ENCODE results near the gene MAD2L1BP.

The MAD2L1BP gene

DNA sequence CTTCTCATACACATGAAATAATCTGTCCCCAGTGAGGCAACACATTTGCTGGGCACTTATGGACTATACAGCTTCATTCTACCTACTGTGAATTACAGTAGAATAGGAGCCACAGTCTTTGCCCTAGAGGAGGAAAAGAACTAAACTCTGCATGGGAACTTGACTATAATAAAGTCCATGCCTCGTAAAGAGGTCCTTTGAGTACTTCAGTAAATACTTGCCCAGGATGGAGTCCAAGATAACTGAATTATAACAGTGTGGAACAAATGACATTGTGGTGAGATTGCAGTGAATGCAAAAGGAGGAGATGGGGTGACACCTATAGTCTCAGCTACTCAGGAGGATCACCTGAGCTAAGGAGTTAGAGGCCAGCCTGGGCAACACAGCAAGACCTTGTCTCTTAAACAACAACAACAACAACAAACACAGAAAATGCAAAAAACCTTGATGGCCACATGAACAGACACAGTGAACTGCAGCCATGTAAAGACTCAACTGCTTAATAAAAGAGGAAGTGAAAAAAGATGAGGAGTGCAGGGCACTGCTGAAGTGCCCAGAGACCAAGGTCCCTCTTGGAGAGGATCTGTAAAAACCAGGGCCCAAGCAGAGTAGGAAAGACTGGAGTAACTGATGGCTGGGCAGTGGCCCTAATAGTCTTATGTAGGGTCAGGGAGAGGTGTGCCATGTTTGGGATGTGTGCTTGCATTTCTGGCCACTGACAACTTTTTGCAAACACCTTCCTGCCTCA, 48.2 kb downstream of the MAD2L1BP start:
- DNase-seq, result no peak

DNA sequence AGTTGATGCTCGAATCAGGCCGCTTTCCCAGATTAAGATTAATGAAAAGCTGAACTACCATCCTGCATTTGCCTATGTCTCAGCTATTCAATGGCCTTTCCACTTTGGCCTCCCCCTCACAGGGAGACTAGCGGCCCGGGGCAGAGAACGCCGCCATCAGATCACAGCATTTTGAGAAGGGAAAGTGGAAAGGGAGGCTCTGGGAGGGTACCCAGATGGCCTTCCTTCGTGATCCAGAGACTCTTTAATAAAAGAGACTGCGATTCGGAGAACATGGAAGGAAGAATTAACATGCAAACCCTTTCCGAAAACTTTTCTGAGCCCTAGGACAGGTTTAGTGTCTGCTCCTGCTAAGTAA, 51.4 kb downstream of the MAD2L1BP start:
- no peak for DNase-seq

DNA sequence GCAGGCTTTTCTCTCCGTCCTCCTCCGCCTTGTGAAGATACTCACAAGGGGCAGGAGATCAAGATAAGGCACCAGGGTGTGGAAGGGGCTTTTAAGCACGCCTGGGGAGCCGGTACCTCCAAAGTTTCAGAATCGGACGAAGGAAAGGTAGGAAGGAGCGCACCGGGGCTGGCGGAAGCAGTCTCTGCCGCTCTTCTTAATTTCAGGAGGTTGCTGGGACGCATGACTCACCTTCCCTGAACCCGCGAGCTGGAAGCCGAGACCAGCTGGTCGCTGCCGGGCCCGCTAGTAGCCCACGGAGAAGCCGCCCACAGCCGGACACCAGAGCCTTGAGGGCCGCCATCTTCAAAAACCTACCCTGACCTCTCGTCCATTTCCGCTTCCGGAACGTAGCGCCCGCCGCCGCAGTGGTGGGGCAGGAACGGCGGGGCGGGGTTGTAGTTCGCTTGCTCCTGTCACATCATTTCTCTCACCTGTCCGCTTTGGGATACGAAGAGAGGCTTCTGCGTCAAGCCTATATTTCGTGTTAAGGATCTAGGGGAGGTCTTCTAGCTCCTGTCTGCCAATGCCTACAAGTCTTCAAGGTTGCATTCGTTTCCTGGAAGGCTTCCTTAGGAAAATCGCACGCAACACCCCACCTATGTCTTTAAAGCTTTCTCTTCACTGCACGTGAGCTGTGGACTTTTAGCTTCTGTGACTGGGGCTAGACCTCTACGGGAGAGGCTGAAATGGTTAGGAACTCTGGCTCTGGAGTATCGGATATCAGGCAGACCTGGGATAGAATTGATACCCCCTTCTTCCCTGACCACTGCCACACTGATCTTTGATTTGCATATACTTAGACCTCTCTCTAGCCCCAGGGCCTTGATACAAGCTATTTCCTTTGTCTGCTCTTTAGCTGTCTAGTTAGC, 52.1 kb downstream of the MAD2L1BP start, which contains the start of gene MRPS18A:
Gene MRPS18A, minus strand, starts transcription at position 355 of the 911 bp plus-strand sequence. Its CDS starts 12 bp downstream, at position 343.
- peak; percentile 83 for DNase-seq

DNA sequence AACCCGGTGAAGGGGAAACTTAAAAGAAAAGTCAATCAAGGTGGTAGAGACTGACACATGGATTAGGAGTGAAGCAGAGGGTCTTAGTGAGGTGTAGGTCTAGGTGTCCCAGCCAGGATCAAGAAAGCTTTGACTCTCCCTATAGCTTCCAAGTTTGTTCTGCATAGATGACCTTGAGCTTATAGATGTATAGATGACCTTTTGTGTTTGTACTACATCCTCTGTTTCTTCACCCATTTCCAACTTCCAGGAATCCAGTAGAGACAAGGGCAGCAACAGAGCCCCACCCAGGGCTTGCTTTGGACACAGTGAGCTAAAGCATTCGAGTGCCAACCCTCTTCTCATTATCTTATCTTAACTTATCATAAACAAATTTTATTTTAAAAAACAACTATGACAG, 53.8 kb downstream of the MAD2L1BP start:
- DNase-seq, result no peak
